MCF 10A (cell line): ENCODE measurements around the gene COQ8A. TPM values are rescaled to one million over a fixed set of nuclear protein-coding genes. Genes with fewer than 3 reads are reported as not detected.
"Not testable (repeated sequence)": the region's sequence is repeated elsewhere in the genome, so short reads cannot be mapped to it uniquely, and the experiment has no call there.

Source experiments
- BruUV-seq: library from RNA; stranded (reverse); fragments of 400-500 nt; replicated peaks from 2 replicates; lab custom pipeline; 2021; lab: Mats Ljungman, UMichigan
- CTCF ChIA-PET: fragments of 300-600 bp; sonication (Branson Sonifier 250); formaldehyde crosslinking; extraction: SDS; loops from one replicate; lab custom pipeline; 2021; ENCODE audit warnings: antibody characterized with exemption, inconsistent platforms; lab: Yijun Ruan, JAX
- POLR2A ChIA-PET: fragments of 300-600, 350-650 bp; sonication (Branson Sonifier 250); formaldehyde crosslinking; extraction: SDS; loops from one replicate; lab custom pipeline; 2020; ENCODE audit warnings: antibody characterized with exemption, inconsistent platforms; lab: Yijun Ruan, JAX
- DNase-seq: peaks from one replicate; pipeline ENCODE4 v3.0.0-alpha.2; 2018; ENCODE audit not compliant: unreplicated experiment
- H3K27ac Mint-ChIP-seq: one replicate; pipeline ENCODE4 v1.8.0; 2022; ENCODE audit warnings: mild to moderate bottlenecking, low read depth, mixed read lengths; ENCODE audit not compliant: unreplicated experiment
- H3K27me3 Mint-ChIP-seq: one replicate; pipeline ENCODE4 v1.8.0; 2022; ENCODE audit warnings: mixed read lengths; ENCODE audit not compliant: insufficient read depth, unreplicated experiment
- H3K36me3 Mint-ChIP-seq: one replicate; pipeline ENCODE4 v1.8.0; 2022; ENCODE audit warnings: mild to moderate bottlenecking, moderate library complexity, mixed read lengths; ENCODE audit not compliant: insufficient read depth, unreplicated experiment
- H3K4me1 Mint-ChIP-seq: one replicate; pipeline ENCODE4 v1.8.0; 2022; ENCODE audit warnings: mixed read lengths; ENCODE audit not compliant: insufficient read depth, unreplicated experiment
- H3K4me3 Mint-ChIP-seq: one replicate; pipeline ENCODE4 v1.8.0; 2022; ENCODE audit warnings: mild to moderate bottlenecking, moderate library complexity, mixed read lengths; ENCODE audit not compliant: unreplicated experiment
- H3K9me3 Mint-ChIP-seq: one replicate; pipeline ENCODE4 v1.8.0; 2022; ENCODE audit warnings: mixed read lengths; ENCODE audit not compliant: unreplicated experiment
- CTCF ChIP-seq: fragments of 200-600 bp; IDR thresholded peaks from one replicate; pipeline ENCODE4 v1.8.0; 2022; ENCODE audit warnings: antibody characterized with exemption, mild to moderate bottlenecking; ENCODE audit not compliant: unreplicated experiment
- intact Hi-C: fragments of 100-400 bp; cut with micrococcal nuclease; formaldehyde crosslinking; loops from 2 replicates; pipeline ENCODE4 v1.14.1; 2022
- total RNA-seq: library from RNA; stranded (reverse); gene quantifications from 2 replicates; pipeline ENCODE4 v1.2.3, GENCODE V29; 2022

COQ8A gene
- total RNA-seq, 1 experiment from 2014 or later = 26.4 TPM

- Mint-ChIP-seq H3K4me1 (no peaks in the 10 kb centered on the region), H3K27ac (no peak overlapping the region), H3K36me3 (peaks cover 58% of the 10 kb centered on the region), H3K27me3 (no peaks in the 10 kb centered on the region), H3K9me3 (no peaks in the 10 kb centered on the region), H3K4me3 (no peak overlapping the region)
- no TSS peak for BruUV-seq
- intact Hi-C loops = no loop called here
- no peak for TF ChIP-seq CTCF
- POLR2A ChIA-PET = interaction anchor here (0.6 to 0.9 kb wide), 3 partner anchors 26 to 1306 kb away, joined by 3 to 5 read pairs (median 3); no protein-coding TSS in a partner anchor
- DNase-seq = no peak
- CTCF ChIA-PET = interaction anchor here (0.8 to 0.9 kb wide), 2 partner anchors 28 to 53 kb away, joined by 3 read pairs; no protein-coding TSS in a partner anchor
Measured at GRCh38 chr1:226993814-226994585, 53.9 kb downstream of the COQ8A start.

GRCh38 chr1:226994586-226995364, 54.7 kb downstream of the COQ8A start:
- DNase-seq = no peak
- TF ChIP-seq CTCF = no peak
- CTCF ChIA-PET = interaction anchor here (0.7 to 0.9 kb wide), 3 partner anchors 27 to 444 kb away, joined by 3 read pairs; no protein-coding TSS in a partner anchor
- POLR2A ChIA-PET = no interaction called here
- Mint-ChIP-seq H3K27ac (no peak overlapping the region), H3K27me3 (no peaks in the 10 kb centered on the region), H3K36me3 (peaks cover 59% of the 10 kb centered on the region), H3K9me3 (no peaks in the 10 kb centered on the region), H3K4me1 (no peaks in the 10 kb centered on the region), H3K4me3 (no peak overlapping the region)
- intact Hi-C loops = no loop called here
- BruUV-seq = no TSS peak

GRCh38 chr1:226995365-226996332, 55.6 kb downstream of the COQ8A start:
- DNase-seq = no peak
- Mint-ChIP-seq H3K36me3 (peaks cover 61% of the 10 kb centered on the region), H3K27ac (no peak overlapping the region), H3K4me3 (no peak overlapping the region), H3K9me3 (no peaks in the 10 kb centered on the region), H3K4me1 (no peaks in the 10 kb centered on the region), H3K27me3 (no peaks in the 10 kb centered on the region)
- TF ChIP-seq CTCF = no peak
- intact Hi-C loops = no loop called here
- ChIA-PET CTCF (interaction anchor here (0.7 to 0.8 kb wide), 2 partner anchors 82 to 443 kb away, joined by 3 read pairs; no protein-coding TSS in a partner anchor), POLR2A (interaction anchor here (0.6 to 1.2 kb wide), 2 partner anchors 15 to 55 kb away, joined by 3 read pairs; partner anchors contain the start of gene COQ8A)
- BruUV-seq = no TSS peak

GRCh38 chr1:226999579-226999978, 59.5 kb downstream of the COQ8A start:
- H3K27me3 Mint-ChIP-seq, H3K27ac Mint-ChIP-seq, H3K4me3 Mint-ChIP-seq, BruUV-seq, H3K9me3 Mint-ChIP-seq, POLR2A ChIA-PET, DNase-seq, H3K4me1 Mint-ChIP-seq, intact Hi-C loops: not testable (repeated sequence)
- peaks cover 85% of the 10 kb centered on the region for H3K36me3 Mint-ChIP-seq
- CTCF ChIA-PET = interaction anchor here (1.0 to 1.2 kb wide), 2 partner anchors 12 to 19 kb away, joined by 3 to 4 read pairs; no protein-coding TSS in a partner anchor
